Stimulated activated CD4-positive, alpha-beta T cell treated with anti-CD3 and anti-CD28 coated beads, Interleukin-2, amount 100 ng/mL, for 48 hours (primary cell): ENCODE measurements around the gene TTYH3.

Source experiments
- DNase-seq, 2 donors: peaks; one replicate each; pipeline ENCODE4 v3.0.0-alpha.2; 2020

The TTYH3 gene

DNA sequence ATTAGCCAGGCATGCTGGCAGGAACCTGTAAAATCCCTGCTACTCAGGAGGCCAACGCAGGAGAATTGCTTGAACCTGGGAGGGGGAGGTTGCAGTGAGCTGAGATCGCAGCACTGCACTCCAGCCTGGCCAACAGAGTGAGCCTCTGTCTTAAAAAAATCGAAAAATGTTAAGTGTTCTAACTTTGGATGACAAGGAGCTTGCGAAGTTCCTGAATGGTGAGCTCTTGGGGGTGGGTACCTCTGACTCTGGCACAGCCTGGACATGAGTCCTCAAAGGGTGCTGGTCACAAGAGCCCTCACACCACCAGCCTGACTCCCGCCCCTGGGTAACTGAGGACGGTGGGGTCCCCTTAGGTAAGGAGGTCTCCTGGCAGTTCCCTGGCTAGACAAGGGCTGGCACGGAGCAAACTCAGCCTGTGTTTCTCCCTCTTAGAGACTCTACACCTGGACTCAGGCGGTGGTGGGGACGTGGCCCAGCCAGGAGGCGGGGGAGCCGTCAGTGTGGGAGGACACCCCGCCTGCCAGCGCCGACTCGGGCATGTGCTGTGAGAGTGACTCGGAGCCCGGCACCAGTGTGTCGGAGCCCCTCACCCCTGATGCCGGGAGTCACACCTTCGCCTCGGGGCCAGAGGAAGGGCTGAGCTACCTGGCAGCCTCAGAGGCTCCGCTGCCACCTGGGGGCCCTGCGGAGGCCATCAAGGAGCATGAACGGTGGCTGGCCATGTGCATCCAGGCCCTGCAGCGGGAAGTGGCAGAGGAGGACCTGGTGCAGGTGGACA, 80.3 kb downstream of the TTYH3 start:
- no peak for DNase-seq

DNA sequence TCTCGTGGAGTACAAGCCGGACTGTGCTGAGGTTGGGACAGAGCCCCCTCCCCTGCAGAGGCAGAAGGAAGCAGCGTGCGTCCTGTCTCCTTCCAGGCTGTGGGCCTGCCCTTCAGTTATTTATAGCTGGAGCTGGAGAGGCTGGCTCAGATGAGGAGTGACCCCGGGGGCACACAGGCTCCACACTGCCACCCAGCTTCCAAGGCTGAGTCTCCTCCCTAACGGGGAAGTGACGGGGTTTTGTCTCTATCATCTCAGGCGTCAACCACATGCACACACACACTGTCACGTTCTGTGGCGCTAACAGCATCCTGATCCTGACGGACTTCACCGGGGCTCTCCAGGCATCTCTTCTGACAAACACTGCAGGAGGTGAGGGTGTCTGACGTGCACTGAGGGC, 81.6 kb downstream of the TTYH3 start:
- no peak for DNase-seq

DNA sequence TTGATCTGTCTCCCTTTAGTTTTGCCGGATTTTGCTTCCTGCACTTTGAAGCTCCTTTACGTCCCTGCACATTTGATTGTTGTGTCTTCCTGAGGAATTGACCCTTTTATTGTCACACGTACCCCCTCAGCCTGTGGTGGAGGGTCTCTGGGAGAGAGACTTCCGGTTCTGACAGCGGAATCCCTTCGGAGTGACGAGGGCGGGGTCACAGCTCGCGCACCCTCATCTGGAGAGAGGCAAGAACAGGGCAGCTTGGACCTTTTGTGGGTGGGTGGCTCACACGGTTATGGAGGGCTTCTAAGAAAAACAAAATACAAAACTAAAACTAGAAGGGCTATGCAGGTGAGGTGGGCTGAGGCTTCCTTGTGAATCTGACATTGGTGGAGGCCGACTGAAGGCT, 82.2 kb downstream of the TTYH3 start:
- no peak for DNase-seq
